NCI-H1105 treated with DMSO at 0.1 percent for 48 hours (cell line): ENCODE data around the gene LPIN1.
"Not testable (repeated sequence)": the region's sequence is repeated elsewhere in the genome, so short reads cannot be mapped to it uniquely, and the experiment has no call there.

Experiments used
- DNase-seq: peaks from one replicate; lab custom pipeline; 2025; lab: John Stamatoyannopoulos, UW

LPIN1 gene

GRCh38 chr2:11835403-11835802 lies 89.0 kb downstream of the LPIN1 start:
- DNase-seq = peak; percentile 0

GRCh38 chr2:11836647-11837219 lies 90.3 kb downstream of the LPIN1 start:
- DNase-seq = no peak

DNA sequence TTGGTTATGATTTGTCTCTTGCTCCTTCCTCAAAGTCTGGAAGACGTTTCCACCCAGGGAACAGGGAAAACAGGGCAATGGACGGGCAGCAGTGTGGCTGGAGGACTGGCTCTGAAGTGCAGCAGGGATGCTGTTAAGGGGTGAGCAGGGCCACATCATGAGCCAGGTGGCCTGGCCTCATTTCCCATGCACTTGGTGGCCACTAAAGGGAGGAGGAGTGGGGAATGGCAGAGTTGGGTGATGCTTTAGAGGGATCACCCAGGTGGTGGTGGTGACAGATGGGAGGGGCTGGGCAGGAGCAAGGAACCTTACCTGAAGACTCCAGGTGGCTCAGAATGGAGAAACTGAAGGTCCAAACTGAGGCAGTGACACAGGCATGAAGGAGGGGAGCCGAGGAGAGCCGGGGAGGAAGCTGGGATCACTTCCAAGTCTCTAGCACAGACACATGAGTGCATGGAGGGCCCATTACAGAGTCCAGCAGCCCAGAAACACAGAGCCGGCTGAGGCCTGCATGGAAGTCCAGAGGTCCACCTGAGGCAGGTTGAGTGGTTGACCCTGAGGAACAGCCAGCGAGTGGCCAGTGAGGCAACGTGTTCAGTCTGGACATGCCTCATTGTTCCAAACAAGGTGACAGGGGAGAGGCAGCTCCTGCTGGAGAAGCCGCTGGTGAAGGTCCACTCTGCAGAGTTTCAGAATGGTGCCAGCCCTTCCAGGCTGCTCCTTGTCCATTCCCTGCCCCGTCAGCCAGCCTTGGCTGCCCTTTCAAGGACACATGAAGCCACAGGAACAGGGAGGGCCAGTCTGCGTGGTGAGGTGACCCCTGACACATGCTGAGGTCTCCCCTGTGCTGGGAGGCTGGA lies 91.7 kb downstream of the LPIN1 start:
- DNase-seq = no peak

- DNase-seq = no peak
These were observed 93.5 kb downstream of the LPIN1 start for GRCh38 chr2:11839916-11840315.

- DNase-seq = peak; percentile 11
These were observed 95.9 kb downstream of the LPIN1 start for GRCh38 chr2:11842336-11842735.

- DNase-seq = not testable (repeated sequence)
These were observed 98.4 kb downstream of the LPIN1 start for GRCh38 chr2:11844798-11845197.

DNA sequence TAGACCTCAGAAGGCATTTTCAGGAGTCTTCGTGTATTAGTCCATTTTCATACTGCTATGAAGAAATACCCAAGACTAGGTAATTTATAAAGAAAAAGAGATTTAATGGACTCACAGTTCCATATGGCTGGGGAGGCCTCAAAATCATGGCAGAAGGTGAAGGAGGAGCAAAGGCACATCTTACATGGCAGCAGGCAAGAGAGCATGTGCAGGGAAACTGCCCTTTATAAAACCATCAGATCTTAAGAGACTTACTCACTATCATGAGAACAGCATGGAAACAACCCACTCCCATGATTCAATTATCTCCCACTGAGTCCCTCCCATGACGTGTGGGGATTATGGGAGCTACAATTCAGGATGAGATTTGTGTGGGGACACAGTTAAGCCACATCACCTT lies 101.5 kb downstream of the LPIN1 start:
- not testable (repeated sequence) for DNase-seq

DNA sequence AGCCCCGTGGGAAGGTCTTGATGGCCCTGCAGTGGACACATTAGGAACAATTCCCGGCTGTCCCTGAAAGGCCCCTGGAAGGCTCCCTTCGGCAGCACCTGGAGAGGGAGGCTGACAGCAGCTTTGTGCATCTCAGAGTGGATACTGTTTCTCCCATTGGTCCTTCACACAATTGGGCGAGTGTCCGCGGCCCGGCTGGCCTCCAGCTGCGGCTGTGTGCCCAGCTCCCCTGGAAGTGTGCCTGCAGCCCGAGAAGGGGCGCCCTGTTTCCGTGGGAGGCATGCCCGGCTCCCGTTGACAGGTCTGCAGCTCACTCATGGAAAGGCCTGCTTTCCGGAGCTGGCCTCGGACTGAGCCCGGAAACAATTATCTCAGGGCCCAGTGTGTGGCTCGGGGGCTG lies 103.7 kb downstream of the LPIN1 start:
- DNase-seq = no peak

- DNase-seq = no peak
These were observed 106.2 kb downstream of the LPIN1 start for GRCh38 chr2:11852526-11853196.

- DNase-seq = no peak
These were observed 106.8 kb downstream of the LPIN1 start for GRCh38 chr2:11853197-11853588.

GRCh38 chr2:11855064-11855760 lies 108.8 kb downstream of the LPIN1 start:
- no peak for DNase-seq

DNA sequence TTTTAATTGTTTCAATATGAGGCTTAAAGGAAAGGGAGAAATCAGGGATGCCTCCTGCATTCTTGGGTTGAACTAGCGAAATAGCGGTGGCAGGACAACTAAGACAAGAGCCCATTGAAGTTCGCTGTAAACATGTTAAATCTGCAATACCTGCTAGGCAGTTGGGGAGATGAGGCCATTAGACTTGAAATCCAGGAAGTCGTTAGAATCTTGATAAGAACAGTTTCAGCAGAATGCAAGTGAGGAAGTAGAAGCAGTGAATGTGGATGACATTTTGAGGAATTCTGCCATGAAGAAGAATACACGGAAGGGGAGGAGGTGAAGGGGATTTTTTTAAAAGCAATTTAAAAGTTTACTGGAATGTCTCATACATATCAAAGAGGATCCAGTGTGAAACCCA lies 109.7 kb downstream of the LPIN1 start:
- DNase-seq = no peak

GRCh38 chr2:11858883-11859282 lies 112.5 kb downstream of the LPIN1 start:
- DNase-seq = no peak

DNA sequence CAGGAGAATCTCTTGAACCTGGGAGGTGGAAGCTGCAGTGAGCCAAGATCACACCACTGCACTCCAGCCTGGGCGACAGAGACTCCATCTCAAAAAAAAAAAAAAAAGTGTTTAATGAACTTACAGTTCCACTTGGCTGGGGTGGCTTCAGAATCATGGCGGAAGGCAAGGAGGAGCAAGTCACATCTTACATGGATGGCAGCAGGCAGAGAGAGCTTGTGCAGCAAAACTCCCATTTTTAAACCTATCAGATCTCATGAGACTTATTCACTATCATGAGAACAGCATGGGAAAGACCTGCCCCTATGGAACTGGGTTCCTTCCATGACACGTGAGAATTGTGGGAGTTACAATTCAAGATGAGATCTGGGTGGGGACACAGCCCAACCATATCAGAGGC lies 113.5 kb downstream of the LPIN1 start:
- not testable (repeated sequence) for DNase-seq

GRCh38 chr2:11861044-11861443 lies 114.6 kb downstream of the LPIN1 start:
- no peak for DNase-seq

GRCh38 chr2:11862049-11862448 lies 115.6 kb downstream of the LPIN1 start:
- DNase-seq = no peak

- no peak for DNase-seq
These were observed 116.7 kb downstream of the LPIN1 start for GRCh38 chr2:11863103-11863502.

- DNase-seq = peak; percentile 36
These were observed 117.3 kb downstream of the LPIN1 start for GRCh38 chr2:11863513-11864328.

- DNase-seq = no peak
These were observed 118.3 kb downstream of the LPIN1 start for GRCh38 chr2:11864724-11865123.

DNA sequence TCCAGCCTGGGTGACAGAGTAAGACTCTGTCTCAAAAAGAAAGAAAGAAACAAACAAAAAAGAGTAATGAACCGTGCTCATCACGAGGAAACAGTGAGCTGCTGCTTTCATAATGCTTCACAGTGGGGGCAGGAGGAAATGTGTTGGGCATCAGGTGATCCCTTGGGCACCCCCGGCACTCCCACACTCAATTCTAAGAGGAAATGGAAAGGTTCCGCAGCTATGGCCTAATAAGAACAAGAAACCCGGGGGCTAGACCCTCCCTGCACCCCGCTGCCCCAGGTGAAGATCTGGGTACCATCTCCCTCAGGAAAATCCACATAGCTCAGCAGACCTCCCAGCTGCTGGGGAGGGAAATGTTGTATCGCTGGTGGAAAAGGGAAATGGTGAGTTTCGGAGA lies 118.9 kb downstream of the LPIN1 start:
- DNase-seq = no peak

DNA sequence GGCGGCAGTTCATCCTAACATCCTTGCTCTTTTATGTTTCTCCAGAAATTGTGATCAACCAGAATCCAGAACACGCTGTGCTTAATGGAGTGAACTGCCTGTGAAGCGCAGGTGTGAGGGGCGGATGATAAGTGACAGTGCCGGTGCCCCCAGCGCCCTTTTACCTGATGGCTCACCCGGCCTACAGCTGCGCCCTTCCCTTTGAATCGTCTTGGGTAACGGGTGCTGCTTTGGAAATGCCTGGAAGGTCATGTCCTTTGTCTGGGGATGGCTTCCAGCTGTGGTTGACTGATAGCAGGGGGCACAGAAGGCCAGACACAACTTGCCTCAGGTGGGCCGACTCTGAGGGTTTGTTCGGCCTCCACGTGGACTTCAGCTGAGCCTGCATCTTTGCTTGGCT lies 119.4 kb downstream of the LPIN1 start:
- DNase-seq = no peak
